ENCODE measurements around the gene USP17L22. TPM values are rescaled to one million over a fixed set of nuclear protein-coding genes. Genes with fewer than 3 reads are reported as not detected.
"Not testable (repeated sequence)": the region's sequence is repeated elsewhere in the genome, so short reads cannot be mapped to it uniquely, and the experiment has no call there.

Gene USP17L22
- total RNA-seq: not detected

DNA sequence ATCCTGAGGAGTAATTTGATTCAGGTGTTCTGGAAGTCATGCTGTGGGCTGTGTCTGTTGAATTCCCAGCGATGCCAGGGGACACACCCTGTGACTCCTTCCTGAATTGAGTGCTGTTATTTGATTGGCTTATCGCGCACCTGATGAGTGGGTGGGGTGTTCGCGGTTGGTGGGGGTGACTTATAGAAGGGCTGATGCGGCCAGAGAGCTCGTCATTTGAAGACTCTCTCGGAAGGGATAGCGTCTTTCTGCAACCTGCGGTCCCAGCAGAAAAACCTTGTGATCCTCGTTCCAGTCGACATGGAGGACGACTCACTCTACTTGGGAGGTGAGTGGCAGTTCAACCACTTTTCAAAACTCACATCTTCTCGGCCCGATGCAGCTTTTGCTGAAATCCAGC lies at the start of gene USP17L22:
TSS of gene USP17L22 (plus strand) at position 301 of the 400 bp plus-strand sequence. CDS start at position 301, 0 bp downstream.
- DNase-seq (ENCODE audit: low spot score): not testable (repeated sequence)

DNA sequence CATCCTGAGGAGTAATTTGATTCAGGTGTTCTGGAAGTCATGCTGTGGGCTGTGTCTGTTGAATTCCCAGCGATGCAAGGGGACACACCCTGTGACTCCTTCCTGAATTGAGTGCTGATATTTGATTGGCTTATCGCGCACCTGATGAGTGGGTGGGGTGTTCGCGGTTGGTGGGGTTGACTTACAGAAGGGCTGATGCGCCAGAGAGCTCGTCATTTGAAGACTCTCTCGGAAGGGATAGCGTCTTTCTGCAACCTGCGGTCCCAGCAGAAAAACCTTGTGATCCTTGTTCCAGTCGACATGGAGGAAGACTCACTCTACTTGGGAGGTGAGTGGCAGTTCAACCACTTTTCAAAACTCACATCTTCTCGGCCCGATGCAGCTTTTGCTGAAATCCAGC lies 47.6 kb upstream of the USP17L22 start, which contains the start of gene USP17L12:
TSS of gene USP17L12 (plus strand) at position 301 of the 400 bp plus-strand sequence. CDS start at position 301, 0 bp downstream.
- not testable (repeated sequence) for DNase-seq (ENCODE audit: low spot score)

- DNase-seq (ENCODE audit: low spot score): not testable (repeated sequence)
These were observed 42.8 kb upstream of the USP17L22 start, which contains the start of gene USP17L13 for GRCh38 chr4:9224596-9224995. USP17L13 (plus strand) TSS chr4:9224896; CDS start chr4:9224896, 0 bp downstream.

DNA sequence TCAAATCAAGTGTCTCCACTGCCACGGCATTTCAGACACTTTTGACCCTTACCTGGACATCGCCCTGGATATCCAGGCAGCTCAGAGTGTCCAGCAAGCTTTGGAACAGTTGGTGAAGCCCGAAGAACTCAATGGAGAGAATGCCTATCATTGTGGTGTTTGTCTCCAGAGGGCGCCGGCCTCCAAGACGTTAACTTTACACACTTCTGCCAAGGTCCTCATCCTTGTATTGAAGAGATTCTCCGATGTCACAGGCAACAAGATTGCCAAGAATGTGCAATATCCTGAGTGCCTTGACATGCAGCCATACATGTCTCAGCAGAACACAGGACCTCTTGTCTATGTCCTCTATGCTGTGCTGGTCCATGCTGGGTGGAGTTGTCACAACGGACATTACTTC lies 37.2 kb upstream of the USP17L22 start:
- DNase-seq (ENCODE audit: low spot score): peak; percentile 20

DNA sequence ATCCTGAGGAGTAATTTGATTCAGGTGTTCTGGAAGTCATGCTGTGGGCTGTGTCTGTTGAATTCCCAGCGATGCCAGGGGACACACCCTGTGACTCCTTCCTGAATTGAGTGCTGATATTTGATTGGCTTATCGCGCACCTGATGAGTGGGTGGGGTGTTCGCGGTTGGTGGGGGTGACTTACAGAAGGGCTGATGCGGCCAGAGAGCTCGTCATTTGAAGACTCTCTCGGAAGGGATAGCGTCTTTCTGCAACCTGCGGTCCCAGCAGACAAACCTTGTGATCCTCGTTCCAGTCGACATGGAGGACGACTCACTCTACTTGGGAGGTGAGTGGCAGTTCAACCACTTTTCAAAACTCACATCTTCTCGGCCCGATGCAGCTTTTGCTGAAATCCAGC lies 33.3 kb upstream of the USP17L22 start, which contains the start of gene USP17L15:
TSS of gene USP17L15 (plus strand) at position 301 of the 400 bp plus-strand sequence. CDS start at position 301, 0 bp downstream.
- DNase-seq (ENCODE audit: low spot score): not testable (repeated sequence)

DNA sequence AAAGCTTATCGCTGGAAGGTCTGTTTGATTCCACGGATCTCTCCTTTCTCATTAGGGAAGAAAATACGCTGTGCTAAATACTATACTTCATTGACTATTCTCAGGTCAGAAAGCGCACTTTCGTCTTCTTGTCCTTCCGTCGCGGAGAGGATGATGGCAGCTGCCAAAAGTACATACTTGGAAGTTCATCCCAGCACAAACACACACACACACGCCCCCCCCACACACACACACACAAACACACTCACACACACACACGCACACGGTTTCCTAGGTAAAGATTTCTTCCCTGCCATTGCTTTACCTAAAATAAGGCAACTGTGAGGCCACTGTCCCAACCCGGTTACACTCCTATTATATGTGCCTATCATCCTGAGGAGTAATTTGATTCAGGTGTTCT lies 29.0 kb upstream of the USP17L22 start:
- peak; percentile 35 for DNase-seq (ENCODE audit: low spot score)

- DNase-seq (ENCODE audit: low spot score): not testable (repeated sequence)
These were observed 23.8 kb upstream of the USP17L22 start, which contains the start of gene USP17L17 for GRCh38 chr4:9243579-9243978. USP17L17 (plus strand) TSS chr4:9243879; CDS start chr4:9243879, 0 bp downstream.

GRCh38 chr4:9247953-9248680 lies 19.3 kb upstream of the USP17L22 start, which contains the start of gene USP17L18:
USP17L18 (plus strand) TSS chr4:9248630; CDS start chr4:9248630, 0 bp downstream.
- DNase-seq (ENCODE audit: low spot score): peak; percentile 44

GRCh38 chr4:9253078-9253477 lies 14.3 kb upstream of the USP17L22 start, which contains the start of gene USP17L19:
USP17L19 (plus strand) TSS chr4:9253378; CDS start chr4:9253378, 0 bp downstream.
- not testable (repeated sequence) for DNase-seq (ENCODE audit: low spot score)

DNA sequence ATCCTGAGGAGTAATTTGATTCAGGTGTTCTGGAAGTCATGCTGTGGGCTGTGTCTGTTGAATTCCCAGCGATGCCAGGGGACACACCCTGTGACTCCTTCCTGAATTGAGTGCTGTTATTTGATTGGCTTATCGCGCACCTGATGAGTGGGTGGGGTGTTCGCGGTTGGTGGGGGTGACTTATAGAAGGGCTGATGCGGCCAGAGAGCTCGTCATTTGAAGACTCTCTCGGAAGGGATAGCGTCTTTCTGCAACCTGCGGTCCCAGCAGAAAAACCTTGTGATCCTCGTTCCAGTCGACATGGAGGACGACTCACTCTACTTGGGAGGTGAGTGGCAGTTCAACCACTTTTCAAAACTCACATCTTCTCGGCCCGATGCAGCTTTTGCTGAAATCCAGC lies 9.6 kb upstream of the USP17L22 start, which contains the start of gene USP17L20:
TSS of gene USP17L20 (plus strand) at position 301 of the 400 bp plus-strand sequence. CDS start at position 301, 0 bp downstream.
- DNase-seq (ENCODE audit: low spot score): not testable (repeated sequence)

DNA sequence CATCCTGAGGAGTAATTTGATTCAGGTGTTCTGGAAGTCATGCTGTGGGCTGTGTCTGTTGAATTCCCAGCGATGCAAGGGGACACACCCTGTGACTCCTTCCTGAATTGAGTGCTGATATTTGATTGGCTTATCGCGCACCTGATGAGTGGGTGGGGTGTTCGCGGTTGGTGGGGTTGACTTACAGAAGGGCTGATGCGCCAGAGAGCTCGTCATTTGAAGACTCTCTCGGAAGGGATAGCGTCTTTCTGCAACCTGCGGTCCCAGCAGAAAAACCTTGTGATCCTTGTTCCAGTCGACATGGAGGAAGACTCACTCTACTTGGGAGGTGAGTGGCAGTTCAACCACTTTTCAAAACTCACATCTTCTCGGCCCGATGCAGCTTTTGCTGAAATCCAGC lies 4.8 kb upstream of the USP17L22 start, which contains the start of gene USP17L21:
TSS of gene USP17L21 (plus strand) at position 301 of the 400 bp plus-strand sequence. CDS start at position 301, 0 bp downstream.
- DNase-seq (ENCODE audit: low spot score): not testable (repeated sequence)

DNA sequence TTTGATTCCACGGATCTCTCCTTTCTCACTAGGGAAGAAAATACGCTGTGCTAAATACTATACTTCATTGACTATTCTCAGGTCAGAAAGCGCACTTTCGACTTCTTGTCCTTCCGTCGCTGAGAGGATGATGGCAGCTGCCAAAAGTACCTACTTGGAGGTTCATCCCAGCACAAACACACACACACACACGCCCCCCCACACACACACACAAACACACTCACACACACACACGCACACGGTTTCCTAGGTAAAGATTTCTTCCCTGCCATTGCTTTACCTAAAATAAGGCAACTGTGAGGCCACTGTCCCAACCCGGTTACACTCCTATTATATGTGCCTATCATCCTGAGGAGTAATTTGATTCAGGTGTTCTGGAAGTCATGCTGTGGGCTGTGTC lies 4.3 kb downstream of the USP17L22 start:
- DNase-seq (ENCODE audit: low spot score): peak; percentile 50

Other genes starting within 250 kb of the USP17L22 start
- not detected for gene FAM90A26, start 97.2 kb upstream of the USP17L22 start, total RNA-seq
- gene USP17L10, start 57.0 kb upstream of the USP17L22 start, total RNA-seq: not detected
- gene USP17L11, start 52.2 kb upstream of the USP17L22 start, total RNA-seq: 0.29 TPM
- not detected for gene USP17L12, start 47.5 kb upstream of the USP17L22 start, total RNA-seq
- gene USP17L13, start 42.7 kb upstream of the USP17L22 start, total RNA-seq: not detected
- not detected for gene USP17L15, start 33.2 kb upstream of the USP17L22 start, total RNA-seq
- gene USP17L17, start 23.7 kb upstream of the USP17L22 start, total RNA-seq: not detected
- 0.29 TPM for gene USP17L18, start 19.0 kb upstream of the USP17L22 start, total RNA-seq
- gene USP17L19, start 14.2 kb upstream of the USP17L22 start, total RNA-seq: not detected
- not detected for gene USP17L20, start 9.5 kb upstream of the USP17L22 start, total RNA-seq
- gene USP17L21, start 4.7 kb upstream of the USP17L22 start, total RNA-seq: not detected
- not detected for gene USP17L24, start 57.5 kb downstream of the USP17L22 start, total RNA-seq
- gene USP17L25, start 62.3 kb downstream of the USP17L22 start, total RNA-seq: not detected
- gene USP17L26, start 67.0 kb downstream of the USP17L22 start, total RNA-seq: not detected
- not detected for gene USP17L5, start 71.8 kb downstream of the USP17L22 start, total RNA-seq
- gene USP17L27, start 76.5 kb downstream of the USP17L22 start, total RNA-seq: not detected
- gene USP17L28, start 81.3 kb downstream of the USP17L22 start, total RNA-seq: not detected
- gene USP17L29, start 86.0 kb downstream of the USP17L22 start, total RNA-seq: not detected
- gene USP17L30, start 95.5 kb downstream of the USP17L22 start, total RNA-seq: not detected
- not detected for gene DEFB131A, start 176.8 kb downstream of the USP17L22 start, total RNA-seq

Data from ureter (tissue), 1 donor.